ENCODE data around the gene LRRC63. TPM values are rescaled to one million over a fixed set of nuclear protein-coding genes. Genes with fewer than 3 reads are reported as not detected.

The LRRC63 gene
- total and polyA plus RNA-seq, 9 of the 15 experiments (the other 6 are each of a cell fraction or from before 2014, with no cell fraction given) = 0.07 to 0.41 (median 0.24) TPM; not detected in 1

DNA sequence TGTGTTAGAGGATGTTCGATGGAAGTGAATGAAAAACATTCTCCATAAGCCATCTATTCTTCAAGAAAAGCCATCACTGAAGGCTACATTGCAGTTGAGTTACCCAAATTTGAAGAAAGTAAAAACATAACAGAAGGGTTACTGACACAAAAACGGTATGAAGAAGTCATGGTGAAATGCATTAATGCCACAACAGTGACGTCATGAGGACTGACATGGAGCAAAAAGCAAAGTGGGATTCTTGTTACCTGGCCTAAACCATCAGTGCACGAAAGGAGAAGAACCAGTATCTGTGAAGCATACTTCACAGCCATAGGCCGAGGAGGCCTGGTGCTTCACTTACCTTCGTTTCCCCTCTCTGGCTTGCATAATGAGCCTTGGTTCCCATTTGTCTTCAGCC, 58.7 kb downstream of the LRRC63 start:
- H3K36me3 ChIP-seq (ENCODE audit: control insufficient read depth, insufficient read depth, low read length) = no peaks in the 10 kb centered on the region
- CTCF ChIA-PET (ENCODE audit: low intra/inter-chr PET ratio) = no interaction called here
- peak overlapping the region; percentile 24; the same call in 1 of the 2 replicates for H2AFZ ChIP-seq (ENCODE audit: low read depth, low read length)
- DNase-seq (ENCODE audit: extremely low read depth in 1 of 4, low spot score in 3 of 4) (no peak), ATAC-seq (no peak), FAIRE-seq (no peak)
- no peak overlapping the region for H3K4me3 ChIP-seq
- H3K9me3 ChIP-seq (replicated peaks; ENCODE audit: control insufficient read depth, insufficient read depth, low read depth, low read length) = no peaks in the 10 kb centered on the region
- H4K20me1 ChIP-seq (replicated peaks; ENCODE audit: control insufficient read depth, insufficient read depth, low read length) = no peaks in the 10 kb centered on the region
- no peaks in the 10 kb centered on the region for H3K9me1 ChIP-seq (ENCODE audit: control insufficient read depth, insufficient read depth, low read length)
- in situ Hi-C loops (cut with MboI) = no loop called here
- TF ChIP-seq ZNF57 (CRISPR knock-in tag; IDR thresholded peaks at IDR 0.05) = no peak
- no peak for TF ChIP-seq MECOM (CRISPR knock-in tag; IDR thresholded peaks at IDR 0.05)
- no peak for TF ChIP-seq RNF2 (IDR thresholded peaks at IDR 0.05)
- TF ChIP-seq ATF1 (CRISPR knock-in tag; IDR thresholded peaks at IDR 0.05) = no peak
- peak; percentile 45; the same call in 1 of the 2 replicates for TF ChIP-seq ATF1 (tag; IDR thresholded peaks at IDR 0.05)
- no peak for TF ChIP-seq RBM14 (IDR thresholded peaks at IDR 0.05; ENCODE audit: borderline replicate concordance, insufficient read depth, low read depth, low read length)
- 0 out of 2 replicates have a peak, but pooled peaks have one; percentile 30 for TF ChIP-seq ATF7 (IDR thresholded peaks at IDR 0.05)
- TF ChIP-seq RBM39 (optimal IDR thresholded peaks at IDR 0.05; ENCODE audit: low read depth, low read length) = no peak
- TF ChIP-seq, protein P1, sequence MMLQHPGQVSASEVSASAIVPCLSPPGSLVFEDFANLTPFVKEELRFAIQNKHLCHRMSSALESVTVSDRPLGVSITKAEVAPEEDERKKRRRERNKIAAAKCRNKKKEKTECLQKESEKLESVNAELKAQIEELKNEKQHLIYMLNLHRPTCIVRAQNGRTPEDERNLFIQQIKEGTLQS (IDR thresholded peaks at IDR 0.05) = peak; percentile 27; the same call in 1 of the 2 replicates
- TF ChIP-seq, protein P1 (CRISPR knock-in tag; conservative IDR thresholded peaks at IDR 0.05) = no peak
- no peak for TF ChIP-seq ZBED1 (IDR thresholded peaks at IDR 0.05)
- H3K27me3 ChIP-seq (ENCODE audit: control insufficient read depth in 2 of 2, insufficient read depth in 2 of 2, low read length in 2 of 2) = no peaks in the 10 kb centered on the region
- POLR2A ChIA-PET = no interaction called here
- no peak overlapping the region for H3K27ac ChIP-seq (ENCODE audit: extremely low read depth, low read depth, low read length)
- no peak overlapping the region for H3K4me2 ChIP-seq (ENCODE audit: insufficient read depth, low read length)
- H3K9ac ChIP-seq (ENCODE audit: insufficient read depth in 1 of 2, low read depth in 2 of 2, low read length in 2 of 2) = no peak overlapping the region
- no peaks in the 10 kb centered on the region; a peak in 1 of 5 replicates for H3K4me1 ChIP-seq (replicated peaks in 1 of 2; ENCODE audit: control insufficient read depth in 2 of 2, insufficient read depth in 2 of 2, low read length in 2 of 2)
- no TSS peak for BruUV-seq (replicated peaks)
- intact Hi-C loops (cut with micrococcal nuclease) = no loop called here
- no peaks in the 10 kb centered on the region for H3K79me2 ChIP-seq (ENCODE audit: control insufficient read depth, insufficient read depth, low read length)
- 24% methylated on average over 5 of the region's 6 CpGs for WGBS (ENCODE audit: insufficient coverage, low coverage, missing lambda C conversion rate)

Data from K562 (cell line).